Pons (tissue), 1 donor: ENCODE measurements around the gene VMO1.
"Not testable (repeated sequence)": the region's sequence is repeated elsewhere in the genome, so short reads cannot be mapped to it uniquely, and the experiment has no call there.

Source experiments
- DNase-seq: peaks from one replicate; pipeline ENCODE4 v3.0.0-alpha.2; 2016; ENCODE audit warnings: low spot score

The VMO1 gene, protein sequence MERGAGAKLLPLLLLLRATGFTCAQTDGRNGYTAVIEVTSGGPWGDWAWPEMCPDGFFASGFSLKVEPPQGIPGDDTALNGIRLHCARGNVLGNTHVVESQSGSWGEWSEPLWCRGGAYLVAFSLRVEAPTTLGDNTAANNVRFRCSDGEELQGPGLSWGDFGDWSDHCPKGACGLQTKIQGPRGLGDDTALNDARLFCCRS

DNA sequence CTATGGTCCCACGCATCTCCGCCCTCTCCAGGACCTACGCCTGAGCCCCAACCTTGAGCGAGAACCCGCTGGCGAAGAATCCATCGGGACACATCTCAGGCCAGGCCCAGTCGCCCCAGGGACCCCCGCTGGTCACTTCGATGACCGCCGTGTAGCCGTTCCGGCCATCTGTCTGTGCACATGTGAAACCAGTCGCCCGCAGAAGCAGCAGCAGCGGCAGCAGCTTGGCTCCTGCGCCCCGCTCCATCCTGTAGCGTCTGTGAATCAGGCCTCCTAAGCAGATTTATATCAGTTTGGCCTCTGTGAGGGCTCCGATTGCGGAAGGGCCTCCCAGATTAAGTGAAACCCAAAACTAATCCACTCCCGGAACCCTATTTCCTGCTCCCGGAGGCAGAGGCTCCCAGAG is at the start of gene VMO1:
TSS of gene VMO1 (minus strand) at position 259 of the 406 bp plus-strand sequence. CDS start at position 247, 12 bp downstream.
- no peak for DNase-seq

DNA sequence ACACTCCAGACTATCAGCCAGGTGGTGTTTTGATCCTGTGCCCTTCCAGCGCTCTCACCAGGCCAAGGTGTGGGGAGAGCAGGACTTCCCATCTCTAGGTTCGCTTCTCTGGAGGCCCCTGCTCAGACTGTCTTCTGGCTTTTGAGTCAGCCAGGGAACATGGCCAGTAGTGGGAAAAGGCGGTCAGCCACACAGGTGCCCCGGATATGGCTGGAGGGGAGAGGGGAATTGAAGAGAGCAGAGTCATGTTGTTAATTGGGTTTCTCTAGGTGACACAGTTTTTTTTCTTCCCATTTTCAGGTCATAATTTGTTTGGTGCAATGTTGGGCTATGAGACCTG is 48.5 kb upstream of the VMO1 start:
- no peak for DNase-seq

DNA sequence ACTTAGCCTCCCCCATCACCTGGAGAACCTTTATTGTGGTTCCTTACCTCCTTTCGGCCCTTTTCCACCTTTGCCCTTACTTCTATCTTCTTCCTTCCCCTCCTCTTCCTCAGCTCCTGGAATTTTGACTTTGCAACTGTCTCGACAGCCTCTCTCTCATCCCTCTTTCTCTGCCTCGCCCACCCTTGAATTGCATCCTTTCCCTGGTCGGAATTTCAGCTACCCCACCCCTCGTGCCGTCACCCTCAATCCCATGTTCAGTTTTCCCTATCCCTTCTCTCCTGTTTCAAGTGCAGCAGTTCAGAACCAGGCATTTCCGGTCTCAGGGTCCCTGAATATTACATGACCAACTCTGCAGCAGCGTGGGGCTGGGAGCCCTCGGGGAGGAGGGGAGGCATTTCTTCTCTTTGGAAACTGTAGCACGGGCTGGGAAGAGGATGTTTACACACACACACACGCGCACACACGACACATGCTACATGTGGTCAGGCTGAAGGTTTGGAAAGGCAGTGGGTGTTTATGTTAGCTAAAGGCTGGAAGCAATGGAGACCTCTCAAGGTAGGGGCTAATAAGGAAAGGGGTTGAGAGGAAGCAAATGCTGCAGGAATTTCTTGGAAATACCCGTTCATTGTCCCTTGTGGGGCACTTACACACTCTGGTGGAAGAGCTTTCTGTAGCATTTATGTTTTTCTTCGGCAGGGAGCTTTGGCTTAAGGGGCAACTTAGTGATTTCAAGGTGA is 47.9 kb upstream of the VMO1 start:
- peak; percentile 67 for DNase-seq

DNA sequence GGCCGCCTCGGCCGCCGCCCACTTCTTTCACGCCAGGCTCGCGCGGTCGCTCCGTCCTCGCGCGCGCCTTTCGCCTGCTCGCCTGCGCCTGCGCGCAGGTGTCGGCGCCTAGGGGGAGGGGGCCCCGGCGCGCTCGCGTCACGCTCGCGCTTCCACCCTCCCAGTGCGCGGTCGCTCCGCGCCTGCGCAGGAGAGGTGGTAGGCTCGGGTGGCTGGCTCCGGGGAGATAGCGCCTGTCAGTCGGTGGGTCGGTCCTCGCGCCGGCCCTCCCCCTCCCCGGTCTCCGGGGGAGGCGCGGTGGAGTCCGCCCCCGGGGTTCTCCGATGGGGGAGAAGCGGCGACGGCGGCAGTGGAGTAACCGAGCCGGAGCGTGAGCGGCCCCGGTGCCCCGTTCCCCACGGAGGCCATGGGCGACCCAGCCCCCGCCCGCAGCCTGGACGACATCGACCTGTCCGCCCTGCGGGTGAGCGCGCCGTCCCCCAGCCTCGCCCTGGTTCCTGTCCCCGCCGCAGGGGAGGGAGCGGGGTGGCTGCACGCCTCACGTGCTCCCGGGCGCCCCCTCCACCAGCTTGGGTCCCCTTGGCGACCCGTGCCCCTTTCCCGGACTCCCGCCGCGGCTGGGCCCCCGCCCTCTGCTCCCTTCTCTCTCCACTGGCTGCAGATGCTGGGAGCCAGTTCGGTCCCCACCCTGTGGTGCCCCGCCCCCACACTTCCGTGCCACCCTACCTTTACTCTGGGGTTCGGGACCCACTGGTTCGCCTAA is 47.2 kb upstream of the VMO1 start, which contains the start of gene MINK1:
TSS of gene MINK1 (plus strand) at position 163 of the 763 bp plus-strand sequence. CDS start at position 407, 244 bp downstream.
- DNase-seq, result peak; percentile 94

DNA sequence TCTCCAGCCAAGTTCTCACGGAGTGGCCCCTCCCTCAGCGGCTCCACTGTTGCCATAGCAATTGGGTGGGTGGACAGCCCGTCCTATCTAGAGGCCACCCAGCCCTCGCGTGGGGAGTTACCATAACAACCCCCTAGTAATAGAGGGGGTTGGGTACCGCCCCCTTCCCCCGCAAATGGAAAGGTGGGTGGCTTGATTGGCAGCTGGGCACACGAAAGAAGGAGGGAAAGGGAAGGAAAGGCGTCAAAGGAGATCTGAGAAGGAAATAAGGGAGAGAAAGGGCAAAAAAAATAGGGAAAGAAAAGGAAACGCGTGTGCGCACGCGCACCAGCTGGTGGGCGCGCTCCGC is 46.6 kb upstream of the VMO1 start:
- DNase-seq, result not testable (repeated sequence)

DNA sequence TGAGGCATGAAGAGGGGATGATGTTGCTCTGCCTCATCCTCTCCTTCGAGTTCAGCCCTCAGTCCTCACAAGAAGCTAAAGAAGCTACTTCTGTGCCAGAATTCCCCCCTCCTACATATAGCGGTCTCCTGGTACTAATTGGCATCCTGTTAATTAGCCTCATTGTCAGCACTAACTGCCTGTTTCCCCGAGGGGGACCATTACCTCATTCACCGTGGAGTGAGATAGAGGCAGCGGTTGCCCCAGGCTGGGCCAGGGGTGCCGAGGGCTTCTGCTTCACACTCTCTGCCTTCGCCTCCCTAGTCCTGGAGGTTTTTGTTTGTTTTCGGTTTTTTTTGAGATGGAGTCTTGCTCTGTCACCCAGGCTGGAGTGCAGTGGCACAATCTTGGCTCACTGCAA is 41.2 kb upstream of the VMO1 start:
- no peak for DNase-seq

DNA sequence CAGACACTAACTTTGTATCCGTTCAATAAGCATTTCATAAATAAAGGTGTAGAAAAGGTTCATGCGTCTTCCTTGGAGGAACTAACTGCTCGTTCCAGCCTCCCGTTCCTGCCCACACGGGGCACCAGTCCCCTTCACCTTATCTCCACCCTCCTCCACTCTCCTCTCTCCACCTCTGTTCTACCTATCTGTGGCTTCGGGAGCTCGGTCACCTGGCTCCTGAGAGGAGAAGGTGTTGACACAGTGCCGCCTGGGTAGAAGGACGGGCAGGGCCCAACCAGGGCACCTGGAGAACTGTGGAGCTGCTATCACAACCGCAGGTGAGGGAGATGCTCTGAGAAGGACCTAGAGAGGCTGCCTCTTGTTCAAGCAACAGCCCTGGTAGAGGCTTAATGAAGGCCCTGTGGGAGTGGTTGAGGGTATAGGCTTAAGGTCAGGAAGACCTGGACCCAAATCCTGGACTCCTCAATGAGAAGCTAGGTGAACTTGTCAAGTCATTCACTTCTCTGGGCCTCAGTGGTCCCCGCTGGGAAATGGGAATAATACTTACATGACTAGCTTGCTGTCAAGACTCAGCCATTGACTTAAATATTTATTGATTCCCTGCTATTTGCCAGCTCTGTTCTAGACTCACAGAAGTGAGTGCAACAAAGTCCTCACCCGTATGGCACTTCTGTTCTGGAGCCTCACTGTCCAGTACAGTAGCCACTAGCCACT is 37.4 kb upstream of the VMO1 start:
- DNase-seq, result no peak

DNA sequence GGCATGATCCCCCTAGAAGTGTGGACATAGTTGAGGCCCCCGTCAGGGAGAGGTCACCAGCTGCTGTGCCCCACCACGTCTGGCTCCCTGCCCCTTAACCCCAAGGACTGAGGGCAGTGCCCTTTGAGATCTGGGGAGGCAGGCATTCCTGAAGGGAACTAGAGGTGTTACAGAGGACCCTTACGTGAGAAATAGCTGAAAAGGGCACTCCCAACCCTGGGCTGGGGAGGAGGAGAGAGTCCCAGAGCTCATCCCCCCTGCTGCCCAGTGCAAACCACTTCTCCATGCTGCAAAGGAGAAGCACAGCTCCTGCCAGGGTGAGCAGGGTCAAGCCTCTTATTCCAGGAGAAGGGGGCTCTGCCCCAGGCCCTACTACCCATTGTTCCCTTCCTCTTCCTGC is 36.7 kb upstream of the VMO1 start:
- no peak for DNase-seq

DNA sequence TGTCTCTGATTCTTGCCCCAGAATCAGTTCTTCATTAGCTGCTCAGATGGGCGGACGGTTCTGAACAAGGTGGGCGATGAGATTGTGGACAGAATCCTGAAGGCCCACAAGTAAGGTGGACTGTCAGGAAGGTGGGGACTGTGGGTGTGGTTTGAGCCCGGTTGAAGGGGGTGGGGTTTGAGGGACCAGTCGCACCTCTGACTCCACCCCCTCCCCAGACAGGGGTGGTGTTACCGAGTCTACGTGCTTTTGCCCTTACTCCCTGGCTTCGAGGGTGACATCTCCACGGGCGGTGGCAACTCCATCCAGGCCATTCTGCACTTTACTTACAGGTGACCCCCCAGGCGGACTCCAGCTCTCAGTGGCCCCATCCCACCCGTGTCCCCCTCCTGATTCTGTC is 32.1 kb upstream of the VMO1 start:
- DNase-seq, result no peak

DNA sequence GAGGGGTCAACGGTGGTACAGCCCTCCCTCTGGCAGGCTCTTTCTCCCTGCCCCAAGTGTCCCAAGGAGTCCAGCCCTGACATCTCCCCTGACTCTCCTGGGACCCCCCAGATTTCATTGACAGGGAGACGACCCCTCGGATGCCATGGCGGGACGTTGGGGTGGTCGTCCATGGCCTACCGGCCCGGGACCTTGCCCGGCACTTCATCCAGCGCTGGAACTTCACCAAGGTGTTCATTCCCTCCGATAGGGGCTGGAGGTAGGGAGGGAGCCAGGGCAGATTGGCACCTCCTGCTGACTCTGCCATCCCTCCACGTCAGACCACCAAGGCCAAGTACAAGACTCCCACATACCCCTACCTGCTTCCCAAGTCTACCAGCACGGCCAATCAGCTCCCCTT is 30.7 kb upstream of the VMO1 start:
- DNase-seq, result no peak

DNA sequence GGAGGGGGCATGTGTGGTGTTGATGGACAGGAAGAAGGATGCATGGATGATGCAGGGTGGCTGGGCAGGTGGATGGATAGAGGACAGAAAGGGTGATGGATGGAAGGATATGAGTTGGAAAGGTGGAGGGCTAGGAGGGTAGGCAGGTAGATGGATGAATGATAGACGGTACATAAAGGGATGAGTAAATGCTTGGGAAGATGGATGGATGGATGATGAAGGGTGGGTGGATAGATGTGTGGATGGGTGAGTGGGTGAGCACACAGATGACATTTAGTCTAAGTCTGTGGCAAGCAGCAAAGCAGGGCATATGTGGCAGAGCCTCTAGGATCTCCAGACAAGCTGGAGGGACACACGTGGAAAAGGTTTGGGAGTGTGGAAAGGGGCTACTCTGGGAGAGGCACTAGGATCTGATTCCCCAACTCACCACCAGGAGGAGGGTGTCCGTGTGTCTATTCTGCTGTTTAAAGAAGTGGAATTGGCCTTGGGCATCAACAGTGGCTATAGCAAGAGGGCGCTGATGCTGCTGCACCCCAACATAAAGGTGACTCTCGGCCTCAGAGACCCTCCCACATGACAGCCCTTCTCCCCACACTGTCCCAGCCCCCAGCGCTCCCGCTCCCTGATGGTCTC is 29.0 kb upstream of the VMO1 start:
- no peak for DNase-seq

DNA sequence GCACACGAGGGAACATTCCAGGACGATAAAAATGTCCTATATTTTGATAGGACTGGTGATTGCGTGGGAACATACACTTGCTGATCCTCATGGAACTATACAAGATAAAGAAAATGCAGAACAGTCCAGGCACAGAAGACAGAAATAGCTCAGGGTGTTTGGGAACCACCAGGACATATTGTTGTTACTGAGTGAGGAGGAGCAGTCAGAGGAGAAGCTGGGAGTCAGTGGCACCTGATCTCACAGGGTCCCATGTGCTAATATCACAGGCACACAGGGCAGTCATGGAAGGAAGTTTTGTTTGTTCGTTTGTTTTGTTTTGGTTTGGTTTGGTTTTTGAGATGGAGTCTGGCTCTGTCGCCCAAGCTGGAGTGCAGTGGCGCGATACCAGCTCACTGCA is 26.5 kb upstream of the VMO1 start:
- no peak for DNase-seq

DNA sequence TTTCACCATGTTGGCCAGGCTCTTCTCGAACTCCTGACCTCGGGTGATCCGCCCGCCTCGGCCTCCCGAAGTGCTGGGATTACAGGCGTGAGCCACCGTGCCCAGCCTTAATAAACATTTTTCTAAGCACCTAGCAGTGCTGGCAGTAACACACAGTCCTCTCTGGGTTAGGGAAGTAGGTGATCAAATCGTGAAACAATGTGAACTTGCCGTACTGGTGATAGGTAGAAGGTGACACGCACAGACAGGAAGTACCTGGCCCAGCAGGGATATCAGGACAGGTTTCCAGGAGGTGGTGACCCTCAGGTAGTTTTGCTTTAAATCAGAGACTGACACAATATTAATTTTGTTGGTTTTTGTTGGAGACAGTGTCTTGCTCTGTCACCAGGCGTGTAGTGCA is 25.3 kb upstream of the VMO1 start:
- DNase-seq, result no peak

DNA sequence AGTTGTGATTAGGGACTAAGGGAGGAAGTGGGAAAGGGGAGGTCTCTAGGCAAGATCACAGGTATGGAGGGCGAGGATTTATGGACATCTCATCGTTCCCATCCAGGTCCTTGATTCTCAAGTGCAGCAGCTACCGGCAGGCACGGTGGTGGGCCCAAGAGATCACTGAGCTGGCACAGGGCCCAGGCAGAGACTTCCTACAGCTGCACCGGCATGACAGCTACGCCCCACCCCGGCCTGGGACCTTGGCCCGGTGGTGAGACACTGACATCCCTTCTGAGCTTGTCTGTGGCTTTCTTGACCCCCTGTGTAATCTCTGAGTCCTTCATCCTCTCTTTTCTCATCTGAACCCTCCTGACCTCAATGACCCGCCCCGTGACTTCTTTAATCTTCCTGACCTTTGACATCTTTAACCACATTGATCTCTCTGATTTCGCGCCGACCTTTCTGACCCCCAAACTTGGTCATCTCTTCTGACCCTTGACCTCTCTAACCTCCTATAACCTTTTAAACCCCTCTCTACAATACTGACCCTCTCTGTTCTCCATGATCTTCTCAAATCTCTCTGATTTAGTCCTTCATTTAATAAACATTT is 24.6 kb upstream of the VMO1 start:
- no peak for DNase-seq

DNA sequence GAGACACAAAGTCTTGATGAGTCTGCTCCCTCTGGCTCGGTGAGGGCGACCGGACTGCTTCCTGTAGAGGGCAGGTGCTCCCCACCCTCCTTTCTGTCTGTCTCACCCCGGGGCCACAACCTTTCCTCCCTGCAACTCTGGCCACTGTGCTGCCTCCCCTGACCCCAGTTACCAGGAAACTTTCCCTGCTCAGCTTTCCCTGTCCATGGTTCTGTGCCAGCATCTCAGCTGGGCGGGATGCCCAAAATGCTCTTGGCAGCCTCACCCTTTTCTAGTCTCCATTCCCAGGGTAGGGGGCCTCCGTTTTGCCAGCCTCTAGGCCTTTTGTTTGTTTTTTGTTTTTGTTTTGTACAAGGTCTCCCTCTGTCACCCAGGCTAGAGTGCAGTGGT is 22.2 kb upstream of the VMO1 start:
- peak; percentile 63 for DNase-seq

DNA sequence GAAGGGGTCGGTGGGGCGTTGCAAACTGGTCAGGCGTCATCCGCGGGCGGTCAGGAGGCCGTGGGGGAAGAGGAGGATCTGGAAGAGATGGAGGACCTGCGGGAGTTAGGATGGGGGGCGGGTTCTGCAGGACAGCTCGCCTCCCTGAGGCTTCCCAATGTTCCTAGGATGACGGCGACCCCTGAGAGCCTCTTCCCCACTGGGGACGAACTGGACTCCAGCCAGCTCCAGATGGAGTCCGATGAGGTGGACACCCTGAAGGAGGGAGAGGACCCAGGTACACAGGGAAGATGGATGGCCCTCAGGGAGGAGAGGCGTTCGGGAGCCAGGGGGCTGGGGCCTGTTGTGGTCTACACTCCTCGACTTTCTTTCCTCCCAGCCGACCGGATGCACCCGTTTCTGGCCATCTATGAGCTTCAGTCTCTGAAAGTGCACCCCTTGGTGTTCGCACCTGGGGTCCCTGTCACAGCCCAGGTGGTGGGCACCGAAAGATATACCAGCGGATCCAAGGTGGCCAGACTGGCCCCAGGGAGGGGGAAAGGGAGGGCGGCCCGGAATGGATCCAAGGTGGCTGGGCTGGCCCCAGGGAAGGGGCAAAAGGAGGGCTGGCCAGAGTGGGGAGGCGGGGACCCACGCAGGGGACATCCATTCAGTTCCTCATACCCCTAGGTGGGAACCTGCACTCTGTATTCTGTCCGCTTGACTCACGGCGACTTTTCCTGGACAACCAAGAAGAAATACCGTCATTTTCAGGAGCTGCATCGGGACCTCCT is 21.6 kb upstream of the VMO1 start:
- no peak for DNase-seq

DNA sequence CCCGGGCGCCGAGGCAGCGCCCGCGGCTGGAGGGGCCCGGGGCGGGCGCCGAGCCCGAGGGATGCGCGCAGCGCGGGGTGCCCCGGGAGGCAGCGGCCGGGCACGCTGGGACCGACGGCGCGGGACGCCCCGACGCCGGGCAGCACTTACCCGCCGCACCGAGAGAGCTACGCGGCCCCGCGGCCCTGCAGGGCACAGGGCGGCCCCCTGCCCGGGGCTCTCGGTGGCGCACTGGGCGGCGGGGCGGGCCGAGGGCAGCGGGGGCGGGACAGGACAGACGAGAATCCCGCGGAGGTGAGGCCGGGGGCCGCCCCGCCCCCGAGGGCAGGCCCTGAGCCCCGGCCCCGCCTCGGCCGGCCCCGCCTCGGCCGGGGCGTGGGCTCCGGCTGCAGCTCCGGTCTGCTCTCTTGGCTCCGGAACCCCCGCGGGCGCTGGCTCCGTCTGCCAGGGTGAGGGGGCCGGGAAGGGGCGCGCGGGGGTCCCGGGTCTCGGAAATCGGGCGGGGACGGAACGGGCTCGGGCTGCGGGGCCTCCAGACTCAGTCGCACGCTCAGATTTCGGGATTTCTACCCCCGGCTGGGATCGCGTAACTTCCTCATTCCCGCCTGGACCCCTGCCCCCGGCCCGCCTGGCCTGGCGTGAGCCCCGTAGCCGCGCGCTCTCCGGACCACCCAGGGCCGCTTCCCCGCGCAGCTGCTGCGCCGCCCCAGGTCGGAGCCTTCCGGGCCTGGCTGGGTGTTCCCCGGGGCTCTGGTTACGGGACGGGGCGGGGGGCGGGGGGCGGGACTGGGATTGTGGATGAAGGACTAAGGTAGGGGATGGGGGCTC is 20.8 kb upstream of the VMO1 start, which contains the start of gene PLD2:
TSS of gene PLD2 (plus strand) at position 376 of the 828 bp plus-strand sequence. CDS start 621 bp downstream, outside the sequence.
- peak; percentile 79 for DNase-seq

DNA sequence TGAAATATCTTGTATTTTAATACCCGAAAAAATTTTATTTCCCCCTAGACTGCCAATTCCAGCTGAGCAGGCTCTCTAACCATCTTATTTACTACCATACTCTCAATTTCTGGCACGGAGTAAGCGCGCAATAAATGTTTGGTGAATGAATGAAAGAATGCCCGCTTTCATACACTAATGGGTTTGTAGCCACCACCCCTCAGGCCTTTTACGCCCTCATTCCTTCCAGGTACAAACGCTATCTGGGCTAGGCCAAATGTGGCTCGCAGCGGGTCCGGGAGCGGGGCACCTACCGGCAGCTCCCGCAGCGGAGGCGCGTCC is 20.3 kb upstream of the VMO1 start:
- no peak for DNase-seq

DNA sequence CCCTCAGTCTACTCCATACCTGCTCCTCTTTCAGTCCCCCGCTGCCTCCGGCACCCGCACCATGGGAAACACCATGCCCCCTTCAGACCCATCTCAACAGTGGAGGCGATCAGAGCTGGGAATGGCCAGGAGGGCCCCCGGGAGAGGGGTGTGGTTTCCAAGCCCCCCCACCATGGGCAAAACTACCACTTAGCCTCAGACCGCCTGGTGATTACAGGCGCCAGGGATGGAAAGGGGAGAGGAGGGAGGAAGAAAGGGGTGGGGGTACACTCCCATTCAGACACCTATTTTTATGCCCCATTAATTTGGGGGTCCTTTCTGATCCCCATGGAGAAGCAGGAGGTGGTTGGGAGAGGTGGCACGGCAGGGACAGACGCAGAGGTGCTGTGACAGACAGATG is 16.1 kb upstream of the VMO1 start, which contains the start of gene C17orf114:
TSS of gene C17orf114 (minus strand) at position 101 of the 400 bp plus-strand sequence.
- DNase-seq, result no peak
